CD4-positive, alpha-beta T cell (primary cell): ENCODE data around the gene ARHGEF3. TPM values are rescaled to one million over a fixed set of nuclear protein-coding genes. Genes with fewer than 3 reads are reported as not detected.
"Not testable (repeated sequence)": the region's sequence is repeated elsewhere in the genome, so short reads cannot be mapped to it uniquely, and the experiment has no call there.

Source experiments
- ATAC-seq: fragments of 200-7000 bp; cut with Tn5 transposase; one replicate; pipeline ENCODE4 v1.10.0; 2022; ENCODE audit warnings: mild to moderate bottlenecking; ENCODE audit not compliant: poor library complexity
- CTCF ChIA-PET: fragments of 350-600 bp; sonication (Branson Sonifier 250); formaldehyde crosslinking; loops from one replicate; lab custom pipeline; 2021; ENCODE audit warnings: antibody characterized with exemption, inconsistent platforms; lab: Charles Lee
- POLR2A ChIA-PET: fragments of 350-600 bp; sonication (Branson Sonifier 250); formaldehyde crosslinking; loops from one replicate; lab custom pipeline; 2021; ENCODE audit warnings: antibody characterized with exemption, inconsistent platforms; lab: Charles Lee
- DNase-seq, 14 experiments: peaks; one replicate each; pipeline ENCODE4 v3.0.0-alpha.2; 2013 to 2020; ENCODE audit warnings: mixed read lengths in 2 of 14
- H3K27ac ChIP-seq, 2 donors: one replicate each; pipeline versions ENCODE4 v1.5.1 to v1.7.0; 2013; ENCODE audit warnings: low read length in 2 of 2, low read depth in 1 of 2, mild to moderate bottlenecking in 1 of 2
- H3K27me3 ChIP-seq, 2 experiments: 1 replicate in 1 of 2; 2 replicates in 1 of 2; pipeline versions ENCODE4 v1.6.1 to v1.7.0; 2013; ENCODE audit warnings: low read length in 2 of 2, control low read depth in 1 of 2, mild to moderate bottlenecking in 1 of 2, moderate library complexity in 1 of 2; ENCODE audit not compliant: insufficient read depth in 2 of 2, control insufficient read depth in 1 of 2
- H3K36me3 ChIP-seq: one replicate; pipeline ENCODE4 v1.6.1; 2013; ENCODE audit warnings: low read length, control low read depth; ENCODE audit not compliant: insufficient read depth
- H3K4me1 ChIP-seq: one replicate; pipeline ENCODE4 v1.6.1; 2013; ENCODE audit warnings: low read length, control low read depth; ENCODE audit not compliant: insufficient read depth
- H3K4me3 ChIP-seq: one replicate; pipeline ENCODE4 v1.5.1; 2013; ENCODE audit warnings: mild to moderate bottlenecking, low read length, moderate library complexity
- H3K9me3 ChIP-seq, 2 experiments: 1 replicate in 1 of 2; 2 replicates in 1 of 2; pipeline versions ENCODE4 v1.6.1 to v1.7.0; 2013; ENCODE audit warnings: low read length in 2 of 2, mild to moderate bottlenecking in 2 of 2, control low read depth in 1 of 2, moderate library complexity in 1 of 2; ENCODE audit not compliant: control insufficient read depth in 1 of 2, insufficient read depth in 1 of 2
- H3K27ac Mint-ChIP-seq: one replicate; pipeline ENCODE4 v1.8.0; 2020; ENCODE audit warnings: mixed read lengths
- H3K27me3 Mint-ChIP-seq: one replicate; pipeline ENCODE4 v1.8.0; 2021; ENCODE audit warnings: mixed read lengths
- H3K36me3 Mint-ChIP-seq: one replicate; pipeline ENCODE4 v1.8.0; 2021; ENCODE audit warnings: low read depth, mixed read lengths
- H3K4me1 Mint-ChIP-seq: one replicate; pipeline ENCODE4 v1.8.0; 2021; ENCODE audit warnings: low read depth, mixed read lengths
- H3K4me3 Mint-ChIP-seq: one replicate; pipeline ENCODE4 v1.8.0; 2020; ENCODE audit warnings: mild to moderate bottlenecking, mixed read lengths
- H3K9me3 Mint-ChIP-seq: one replicate; pipeline ENCODE4 v1.8.0; 2020; ENCODE audit warnings: mixed read lengths
- CTCF ChIP-seq: fragments of 200-600 bp; IDR thresholded peaks from one replicate; pipeline ENCODE4 v1.8.0; 2022; ENCODE audit warnings: antibody characterized with exemption, mild to moderate bottlenecking
- intact Hi-C, 2 experiments: fragments of 100-400 bp; cut with DNase I in 1 of 2; cut with micrococcal nuclease in 1 of 2; formaldehyde crosslinking; loops; one replicate each; pipeline versions ENCODE4 v1.15.1 to v1.9.0; 2023 to 2025; cut with DNase I, micrococcal nuclease
- total RNA-seq, 174 experiments: library from RNA in 2 of 174; stranded (reverse) in 2 of 174; gene quantifications; one replicate each; pipeline ENCODE4 v1.2.3 and lab custom pipeline; 2021 to 2026

Gene ARHGEF3
- total RNA-seq, 2 experiments from 2014 or later = 46.4 to 46.6 TPM

- Mint-ChIP-seq H3K27ac (no peak overlapping the region), H3K27me3 (no peaks in the 10 kb centered on the region), H3K4me3 (no peak overlapping the region), H3K36me3 (peaks cover 37% of the 10 kb centered on the region), H3K9me3 (no peaks in the 10 kb centered on the region), H3K4me1 (peaks cover 35% of the 10 kb centered on the region)
- Histone ChIP-seq H3K4me1 (peaks cover 21% of the 10 kb centered on the region), H3K27ac (no peak overlapping the region), H3K4me3 (no peak overlapping the region), H3K9me3 (peaks cover 0 to 7% of the 10 kb centered on the region in 2 experiments), H3K36me3 (peaks cover 29% of the 10 kb centered on the region), H3K27me3 (no peaks in the 10 kb centered on the region)
- ChIA-PET CTCF (no interaction called here), POLR2A (no interaction called here)
- ATAC-seq (no peak), DNase-seq (no peak)
- intact Hi-C loops = no loop called here
- TF ChIP-seq CTCF = no peak
Observed at GRCh38 chr3:56720849-56721248, 80.9 kb downstream of the ARHGEF3 start.

DNA sequence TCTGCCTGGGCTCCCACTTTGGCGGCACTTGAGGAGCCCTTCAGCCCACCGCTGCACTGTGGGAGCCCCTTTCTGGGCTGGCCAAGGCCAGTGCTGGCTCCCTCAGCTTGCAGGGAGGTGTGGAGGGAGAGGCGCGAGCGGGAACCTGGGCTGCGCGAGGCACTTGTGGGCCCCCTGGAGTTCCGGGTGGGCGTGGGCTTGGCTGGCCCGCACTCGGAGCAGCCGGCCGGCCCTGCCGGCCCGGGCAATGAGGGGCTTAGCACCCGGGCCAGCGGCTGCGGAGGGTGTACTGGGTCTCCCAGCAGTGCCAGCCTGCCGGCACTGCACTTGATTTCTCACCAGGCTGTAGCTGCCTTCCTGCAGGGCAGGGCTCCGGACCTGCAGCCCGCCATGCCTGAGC lies 82.9 kb downstream of the ARHGEF3 start:
- intact Hi-C loops, DNase-seq, CTCF ChIA-PET, H3K4me3 Mint-ChIP-seq, H3K27me3 ChIP-seq, H3K27ac Mint-ChIP-seq, H3K27me3 Mint-ChIP-seq, H3K4me3 ChIP-seq, ATAC-seq, H3K4me1 ChIP-seq, POLR2A ChIA-PET, H3K9me3 Mint-ChIP-seq, H3K27ac ChIP-seq: not testable (repeated sequence)
- Mint-ChIP-seq H3K4me1 (peaks cover 21% of the 10 kb centered on the region), H3K36me3 (peaks cover 19% of the 10 kb centered on the region)
- H3K9me3 ChIP-seq = peaks cover 0 to 12% of the 10 kb centered on the region in 2 experiments
- H3K36me3 ChIP-seq = peaks cover 10% of the 10 kb centered on the region

GRCh38 chr3:56711344-56711743 lies 90.4 kb downstream of the ARHGEF3 start:
- CTCF ChIA-PET = no interaction called here

More at GRCh38 chr3:56711344-56711743, 90.4 kb downstream of the ARHGEF3 start:
- Mint-ChIP-seq H3K9me3 (no peaks in the 10 kb centered on the region), H3K27ac (no peak overlapping the region), H3K4me3 (no peak overlapping the region), H3K4me1 (peaks cover under 1% of the 10 kb centered on the region), H3K27me3 (no peaks in the 10 kb centered on the region), H3K36me3 (no peaks in the 10 kb centered on the region)
- TF ChIP-seq CTCF = no peak
- ATAC-seq (no peak), DNase-seq (no peak)
- Histone ChIP-seq H3K4me3 (no peak overlapping the region), H3K27ac (no peak overlapping the region), H3K4me1 (no peaks in the 10 kb centered on the region), H3K27me3 (no peaks in the 10 kb centered on the region), H3K36me3 (no peaks in the 10 kb centered on the region), H3K9me3 (peaks cover 0 to 5% of the 10 kb centered on the region in 2 experiments)
- intact Hi-C loops = no loop called here
- POLR2A ChIA-PET = no interaction called here
